Vagina (tissue), 2 donors: ENCODE measurements around the gene SMG7. TPM values are rescaled to one million over a fixed set of nuclear protein-coding genes. Genes with fewer than 3 reads are reported as not detected.

Experiments used
- DNase-seq, 2 donors: peaks; one replicate each; pipeline ENCODE4 v3.0.0-alpha.2; 2017; ENCODE audit errors: extremely low spot score in 2 of 2
- H3K27ac ChIP-seq: fragments of 200-600 bp; sonication (generic); one replicate; pipeline ENCODE4 v1.5.1; 2019
- H3K27me3 ChIP-seq: fragments of 200-600 bp; sonication (generic); one replicate; pipeline ENCODE4 v1.5.1; 2019
- H3K36me3 ChIP-seq, 2 donors: fragments of 200-600 bp; sonication (generic); one replicate each; pipeline ENCODE4 v1.5.1; 2017 to 2019
- H3K4me1 ChIP-seq: fragments of 200-600 bp; sonication (generic); one replicate; pipeline ENCODE4 v1.5.1; 2019
- H3K4me3 ChIP-seq, 2 donors: fragments of 200-600 bp; sonication (generic); 1 replicate in 1 of 2; 2 replicates in 1 of 2; pipeline ENCODE4 v1.5.1; 2016 to 2019
- H3K9me3 ChIP-seq: fragments of 200-600 bp; sonication (generic); one replicate; pipeline ENCODE4 v1.5.1; 2019
- CTCF ChIP-seq, 3 experiments: fragments of 450-650 bp in 2 of 3; fragments of 200-600 bp in 1 of 3; sonication (generic) in 1 of 3; IDR thresholded peaks; one replicate each; pipeline ENCODE4 v1.5.1; 2017 to 2019; ENCODE audit warnings: antibody characterized with exemption in 3 of 3, mild to moderate bottlenecking in 2 of 3, moderate library complexity in 2 of 3
- POLR2A ChIP-seq, 2 donors: fragments of 450-650 bp; IDR thresholded peaks; one replicate each; pipeline ENCODE4 v1.6.1; 2017; ENCODE audit warnings: antibody characterized with exemption in 2 of 2, mild to moderate bottlenecking in 2 of 2, moderate library complexity in 2 of 2
- POLR2AphosphoS5 ChIP-seq, 2 donors: sonication (generic); formaldehyde crosslinking; IDR thresholded peaks; one replicate each; pipeline ENCODE4 v1.9.0; 2017; ENCODE audit warnings: antibody characterized with exemption in 2 of 2, mild to moderate bottlenecking in 2 of 2, low read depth in 1 of 2; ENCODE audit not compliant: insufficient read depth in 1 of 2
- intact Hi-C: fragments of 100-400 bp; cut with DNase I; formaldehyde crosslinking; loops from one replicate; pipeline ENCODE4 v1.15.1; 2023
- total RNA-seq: library from RNA; depleted of rRNA; stranded (reverse); fragments of >200 nt; gene quantifications from one replicate; pipeline ENCODE4 v1.2.3, GENCODE V29; 2016

The SMG7 gene
- total RNA-seq, 1 donor from 2014 or later, result 48.9 TPM

DNA sequence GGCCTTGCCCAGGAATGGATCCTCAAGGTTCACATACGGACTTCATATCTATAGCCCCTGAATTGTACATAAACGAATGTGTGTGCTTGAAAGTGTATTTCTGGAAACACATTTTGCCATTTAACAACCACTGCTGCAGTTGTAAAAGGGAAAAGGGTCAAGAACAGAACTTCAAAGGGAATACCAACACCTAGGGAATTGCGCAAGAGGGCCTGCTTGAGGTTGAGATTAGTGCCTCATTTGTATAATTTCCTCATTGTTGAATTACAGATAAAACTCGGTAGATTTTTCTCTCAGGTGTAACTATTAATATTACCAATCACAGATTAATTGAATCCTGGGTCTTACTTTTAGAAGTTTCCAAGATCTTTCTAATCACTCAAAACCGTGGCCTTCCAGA lies 111.8 kb downstream of the SMG7 start:
- Histone ChIP-seq H3K36me3 (no peaks in the 10 kb centered on the region), H3K9me3 (no peaks in the 10 kb centered on the region), H3K27me3 (no peaks in the 10 kb centered on the region), H3K27ac (no peak overlapping the region), H3K4me3 (no peak overlapping the region), H3K4me1 (no peaks in the 10 kb centered on the region)
- intact Hi-C loops, result no loop called here
- TF ChIP-seq POLR2AphosphoS5 (IDR thresholded peaks at IDR 0.05; ENCODE audit: insufficient read depth in 1 of 2, low read depth in 1 of 2) (no peak), POLR2A (IDR thresholded peaks at IDR 0.05) (no peak), CTCF (IDR thresholded peaks at IDR 0.05) (no peak)
- DNase-seq, result no peak

GRCh38 chr1:183585038-183585437 lies 112.7 kb downstream of the SMG7 start:
- intact Hi-C loops, result no loop called here
- no peak for DNase-seq
- no peaks in the 10 kb centered on the region for H3K36me3 ChIP-seq
- no peaks in the 10 kb centered on the region for H3K27me3 ChIP-seq
- H3K9me3 ChIP-seq, result no peaks in the 10 kb centered on the region
- H3K4me3 ChIP-seq, result no peak overlapping the region
- H3K4me1 ChIP-seq, result peaks cover 3% of the 10 kb centered on the region
- TF ChIP-seq CTCF (IDR thresholded peaks at IDR 0.05), result no peak
- no peak for TF ChIP-seq POLR2A (IDR thresholded peaks at IDR 0.05)
- no peak for TF ChIP-seq POLR2AphosphoS5 (IDR thresholded peaks at IDR 0.05; ENCODE audit: insufficient read depth in 1 of 2, low read depth in 1 of 2)
- no peak overlapping the region for H3K27ac ChIP-seq

DNA sequence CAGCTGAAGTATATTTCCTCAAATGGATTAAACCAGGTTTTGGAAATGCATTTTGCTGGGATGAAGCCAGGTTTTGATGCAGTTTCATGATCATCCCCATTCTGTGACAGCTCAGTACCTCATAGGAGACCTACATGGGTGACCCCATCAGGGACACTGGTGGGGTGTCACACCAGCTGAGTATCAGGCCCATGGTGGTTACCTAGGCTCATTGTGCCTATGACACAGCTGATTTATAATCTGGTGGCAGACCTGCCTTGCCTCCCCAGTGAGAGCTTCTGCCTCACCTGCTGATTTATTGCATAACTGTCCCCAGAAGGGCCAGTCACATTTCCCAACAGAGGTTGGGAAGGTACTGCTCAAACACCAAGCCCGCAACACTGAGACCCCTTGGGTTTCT lies 114.2 kb downstream of the SMG7 start:
- intact Hi-C loops, result no loop called here
- TF ChIP-seq CTCF (IDR thresholded peaks at IDR 0.05), result no peak
- no peak for TF ChIP-seq POLR2A (IDR thresholded peaks at IDR 0.05)
- TF ChIP-seq POLR2AphosphoS5 (IDR thresholded peaks at IDR 0.05; ENCODE audit: insufficient read depth in 1 of 2, low read depth in 1 of 2), result no peak
- no peak for DNase-seq
- peaks cover 17% of the 10 kb centered on the region for H3K4me1 ChIP-seq
- no peaks in the 10 kb centered on the region for H3K9me3 ChIP-seq
- H3K4me3 ChIP-seq, result no peak overlapping the region
- no peaks in the 10 kb centered on the region for H3K36me3 ChIP-seq
- no peaks in the 10 kb centered on the region for H3K27me3 ChIP-seq
- H3K27ac ChIP-seq, result no peak overlapping the region

DNA sequence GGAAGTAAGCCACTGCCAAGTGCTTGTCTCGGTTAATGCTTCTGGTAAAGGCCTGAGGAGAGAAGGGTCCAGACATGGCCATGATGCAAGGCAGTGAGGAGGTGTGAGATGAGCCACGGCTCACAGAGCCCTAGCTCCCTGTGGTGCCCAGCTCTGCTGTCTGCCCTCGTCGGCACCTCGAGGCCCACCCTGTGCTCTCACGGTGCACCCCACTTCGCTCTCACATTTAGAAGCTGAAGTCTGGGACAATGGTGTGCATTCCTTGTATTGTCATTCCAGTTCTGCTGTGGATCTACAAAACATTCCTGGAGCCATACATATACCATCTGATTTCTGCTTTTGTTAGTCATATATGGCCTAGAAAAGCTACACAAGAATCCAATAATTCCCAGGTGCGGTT lies 114.6 kb downstream of the SMG7 start:
- intact Hi-C loops, result no loop called here
- no peaks in the 10 kb centered on the region for H3K36me3 ChIP-seq
- no peak overlapping the region for H3K4me3 ChIP-seq
- peaks cover 22% of the 10 kb centered on the region for H3K4me1 ChIP-seq
- TF ChIP-seq POLR2AphosphoS5 (IDR thresholded peaks at IDR 0.05; ENCODE audit: insufficient read depth in 1 of 2, low read depth in 1 of 2) (no peak), CTCF (IDR thresholded peaks at IDR 0.05) (no peak), POLR2A (IDR thresholded peaks at IDR 0.05) (no peak)
- H3K27me3 ChIP-seq, result no peaks in the 10 kb centered on the region
- no peaks in the 10 kb centered on the region for H3K9me3 ChIP-seq
- H3K27ac ChIP-seq, result no peak overlapping the region
- DNase-seq, result no peak

GRCh38 chr1:183588827-183589226 lies 116.5 kb downstream of the SMG7 start:
- Histone ChIP-seq H3K4me1 (peaks cover 26% of the 10 kb centered on the region), H3K4me3 (no peak overlapping the region), H3K36me3 (no peaks in the 10 kb centered on the region), H3K9me3 (no peaks in the 10 kb centered on the region), H3K27me3 (no peaks in the 10 kb centered on the region), H3K27ac (no peak overlapping the region)
- no peak for DNase-seq
- TF ChIP-seq POLR2A (IDR thresholded peaks at IDR 0.05), result no peak
- TF ChIP-seq CTCF (IDR thresholded peaks at IDR 0.05), result no peak
- TF ChIP-seq POLR2AphosphoS5 (IDR thresholded peaks at IDR 0.05; ENCODE audit: insufficient read depth in 1 of 2, low read depth in 1 of 2), result no peak
- intact Hi-C loops, result no loop called here
